ENCODE data around the gene INTS4. TPM values are rescaled to one million over a fixed set of nuclear protein-coding genes. Genes with fewer than 3 reads are reported as not detected.
A peak's percentile ranks its signal among the peaks of the same experiment; 100 is the strongest.
"Not testable (repeated sequence)": the region's sequence is repeated elsewhere in the genome, so short reads cannot be mapped to it uniquely, and the experiment has no call there.

The INTS4 gene
- total RNA-seq, 1 donor from 2014 or later = 49.1 TPM

GRCh38 chr11:77968337-77968736 is 26.1 kb downstream of the INTS4 start:
- DNase-seq (ENCODE audit: low spot score) = no peak
- intact Hi-C loops (cut with DNase I) = no loop called here
- no peak for ATAC-seq

- DNase-seq (ENCODE audit: low spot score) (no peak), ATAC-seq (no peak)
- intact Hi-C loops (cut with DNase I) = no loop called here
Observed at GRCh38 chr11:77967753-77968152, 26.7 kb downstream of the INTS4 start.

GRCh38 chr11:77967121-77967520 is 27.3 kb downstream of the INTS4 start:
- intact Hi-C loops (cut with DNase I) = no loop called here
- no peak for DNase-seq (ENCODE audit: low spot score)
- ATAC-seq = no peak

- DNase-seq (ENCODE audit: low spot score) (no peak), ATAC-seq (no peak)
- intact Hi-C loops (cut with DNase I) = no loop called here
Observed at GRCh38 chr11:77966338-77966737, 28.1 kb downstream of the INTS4 start.

GRCh38 chr11:77959434-77959833 is 35.0 kb downstream of the INTS4 start:
- no peak for ATAC-seq

GRCh38 chr11:77958583-77959177 is 35.8 kb downstream of the INTS4 start:
- intact Hi-C loops (cut with DNase I); DNase-seq (ENCODE audit: low spot score): not testable (repeated sequence)
- peak; percentile 36 for ATAC-seq

More at GRCh38 chr11:77959434-77959833, 35.0 kb downstream of the INTS4 start:
- DNase-seq (ENCODE audit: low spot score) = no peak
- intact Hi-C loops (cut with DNase I) = no loop called here

GRCh38 chr11:77943296-77943695 is 51.2 kb downstream of the INTS4 start:
- DNase-seq (ENCODE audit: low spot score); intact Hi-C loops (cut with DNase I); ATAC-seq: not testable (repeated sequence)

GRCh38 chr11:77942465-77942864 is 52.0 kb downstream of the INTS4 start:
- intact Hi-C loops (cut with DNase I); DNase-seq (ENCODE audit: low spot score); ATAC-seq: not testable (repeated sequence)

GRCh38 chr11:77933596-77933995 is 60.9 kb downstream of the INTS4 start:
- DNase-seq (ENCODE audit: low spot score); ATAC-seq; intact Hi-C loops (cut with DNase I): not testable (repeated sequence)

GRCh38 chr11:77930334-77931208 is 63.9 kb downstream of the INTS4 start:
- intact Hi-C loops (cut with DNase I); DNase-seq (ENCODE audit: low spot score); ATAC-seq: not testable (repeated sequence)

- intact Hi-C loops (cut with DNase I); DNase-seq (ENCODE audit: low spot score); ATAC-seq: not testable (repeated sequence)
Observed at GRCh38 chr11:77917713-77918112, 76.8 kb downstream of the INTS4 start.

- intact Hi-C loops (cut with DNase I); DNase-seq (ENCODE audit: low spot score): not testable (repeated sequence)
- ATAC-seq = peak; percentile 32
Observed at GRCh38 chr11:77914307-77914791, 80.1 kb downstream of the INTS4 start.

- DNase-seq (ENCODE audit: low spot score); intact Hi-C loops (cut with DNase I): not testable (repeated sequence)
- peak; percentile 39 for ATAC-seq
Observed at GRCh38 chr11:77913608-77914306, 80.7 kb downstream of the INTS4 start.

GRCh38 chr11:77910828-77911227 is 83.6 kb downstream of the INTS4 start:
- intact Hi-C loops (cut with DNase I); DNase-seq (ENCODE audit: low spot score); ATAC-seq: not testable (repeated sequence)

GRCh38 chr11:77909277-77909676 is 85.2 kb downstream of the INTS4 start:
- no peak for ATAC-seq
- intact Hi-C loops (cut with DNase I) = no loop called here
- DNase-seq (ENCODE audit: low spot score) = no peak

GRCh38 chr11:77908835-77909234 is 85.6 kb downstream of the INTS4 start:
- DNase-seq (ENCODE audit: low spot score) (no peak), ATAC-seq (no peak)
- intact Hi-C loops (cut with DNase I) = no loop called here

GRCh38 chr11:77894949-77895348 is 99.5 kb downstream of the INTS4 start:
- DNase-seq (ENCODE audit: low spot score); ATAC-seq; intact Hi-C loops (cut with DNase I): not testable (repeated sequence)

- DNase-seq (ENCODE audit: low spot score); intact Hi-C loops (cut with DNase I); ATAC-seq: not testable (repeated sequence)
Observed at GRCh38 chr11:77891703-77892102, 102.8 kb downstream of the INTS4 start.

GRCh38 chr11:77891256-77891655 is 103.2 kb downstream of the INTS4 start:
- intact Hi-C loops (cut with DNase I); ATAC-seq; DNase-seq (ENCODE audit: low spot score): not testable (repeated sequence)

Data from sciatic nerve (tissue), 2 donors.